Measurements from ENCODE around the gene EGFLAM. TPM values are rescaled to one million over a fixed set of nuclear protein-coding genes. Genes with fewer than 3 reads are reported as not detected.

Gene EGFLAM
- total RNA-seq, 1 experiment from 2014 or later, result 0.33 TPM

GRCh38 chr5:38249812-38250211 is 8.5 kb upstream of the EGFLAM start:
- no peak for TF ChIP-seq CTCF (conservative IDR thresholded peaks at IDR 0.05)

More at GRCh38 chr5:38249812-38250211, 8.5 kb upstream of the EGFLAM start:
- peaks cover 4 to 6% of the 10 kb centered on the region in 2 experiments; a peak in 4 of 5 replicates for H3K9me3 Mint-ChIP-seq
- H4K5ac ChIP-seq (ENCODE audit: insufficient read length, low read depth, low read length), result no peak overlapping the region
- H2BK12ac ChIP-seq (ENCODE audit: insufficient read length, low read depth, low read length), result no peak overlapping the region
- no peak overlapping the region for H3K9ac ChIP-seq (ENCODE audit: extremely low read depth, insufficient read length, low read length)
- H3K27ac Mint-ChIP-seq, result no peak overlapping the region
- H2BK15ac ChIP-seq (ENCODE audit: low read depth, low read length), result no peak overlapping the region
- H3K4me3 Mint-ChIP-seq, result no peak overlapping the region
- no peak overlapping the region for H2BK20ac ChIP-seq (ENCODE audit: low read depth, low read length, poor library complexity, severe bottlenecking)
- no peaks in the 10 kb centered on the region for H3K4me1 Mint-ChIP-seq
- H3K27me3 ChIP-seq (ENCODE audit: insufficient read depth, low read length), result no peaks in the 10 kb centered on the region; the same call in 1 of the 2 replicates
- H3K56ac ChIP-seq (ENCODE audit: insufficient read length, low read depth, low read length), result no peak overlapping the region
- H2BK5ac ChIP-seq (ENCODE audit: insufficient read length, low read length), result no peak overlapping the region
- H3K14ac ChIP-seq (ENCODE audit: insufficient read depth, low read length), result no peak overlapping the region
- H4K20me1 ChIP-seq (ENCODE audit: control insufficient read depth, insufficient read depth, insufficient read length), result no peaks in the 10 kb centered on the region
- WGBS (ENCODE audit: extremely low coverage, insufficient read length, low lambda C conversion rate), result no CpG with 5 or more reads among the region's 2 CpGs
- no peak overlapping the region for H2AK5ac ChIP-seq (ENCODE audit: insufficient read length, low read length)
- H3K27me3 Mint-ChIP-seq (ENCODE audit: low read depth), result peaks cover 35% of the 10 kb centered on the region
- no peak overlapping the region for H4K91ac ChIP-seq (ENCODE audit: insufficient read length, low read depth, low read length)
- H3T11ph ChIP-seq (ENCODE audit: low read length), result no peak overlapping the region
- H3K79me1 ChIP-seq (ENCODE audit: insufficient read depth, low read depth, low read length, poor library complexity, severe bottlenecking), result no peaks in the 10 kb centered on the region
- H3K79me2 ChIP-seq (ENCODE audit: insufficient read depth, low read length), result no peaks in the 10 kb centered on the region
- no peaks in the 10 kb centered on the region for H3K4me1 ChIP-seq (ENCODE audit: insufficient read depth, low read length)
- no peak overlapping the region for H2AFZ ChIP-seq (ENCODE audit: low read length)
- no peak overlapping the region for H3K4ac ChIP-seq (ENCODE audit: low read depth, low read length)
- no peak overlapping the region for H3K23ac ChIP-seq (ENCODE audit: insufficient read length, low read depth, low read length)
- no peaks in the 10 kb centered on the region for H3K9me3 ChIP-seq (ENCODE audit: control insufficient read depth, low read depth, low read length)
- H3K4me2 ChIP-seq (ENCODE audit: insufficient read depth, insufficient read length, low read length), result no peak overlapping the region
- no peak overlapping the region for H2BK120ac ChIP-seq (ENCODE audit: low read depth, low read length, poor library complexity, severe bottlenecking)
- no peaks in the 10 kb centered on the region for H3K23me2 ChIP-seq (ENCODE audit: insufficient read length, low read depth, low read length, poor library complexity, severe bottlenecking)
- no peak for DNase-seq
- 0 out of 7 replicates have a peak, but pooled peaks cover 0 to 3% (median 0%) of the 10 kb centered on the region in 3 experiments for H3K36me3 Mint-ChIP-seq (ENCODE audit: insufficient read depth in 1 of 3, low read depth in 3 of 3)
- H4K8ac ChIP-seq (replicated peaks; ENCODE audit: insufficient read length, low read depth, low read length), result no peak overlapping the region
- H3K27ac ChIP-seq (ENCODE audit: insufficient read length, low read depth, low read length), result no peak overlapping the region
- H3K18ac ChIP-seq (ENCODE audit: insufficient read length, low read depth, low read length), result no peak overlapping the region
